OCI-LY1 (cell line): Measurements from ENCODE around the gene MRO.

Source experiments
- CTCF ChIP-seq: fragments of 200-600 bp; sonication (generic), shearing (Covaris generic); IDR thresholded peaks from 2 replicates; pipeline ENCODE4 v1.5.1; 2017; ENCODE audit warnings: mild to moderate bottlenecking, antibody characterized with exemption, low read length, moderate library complexity, mixed read lengths
- EZH2 ChIP-seq: fragments of 200-600 bp; sonication (generic), shearing (Covaris generic); IDR thresholded peaks from 2 replicates; pipeline ENCODE4 v1.8.0; 2017; ENCODE audit warnings: borderline replicate concordance, mixed run types, mild to moderate bottlenecking, antibody characterized with exemption, low read length, moderate library complexity, mixed read lengths

GRCh38 chr18:50788284-50788683 is 31.5 kb downstream of the MRO start:
- TF ChIP-seq CTCF (no peak), EZH2 (no peak)
